Natural killer cell (primary cell): ENCODE data around the gene SPCS1. TPM values are rescaled to one million over a fixed set of nuclear protein-coding genes. Genes with fewer than 3 reads are reported as not detected.

Experiments
- ATAC-seq, 3 donors: fragments of 150-1000 bp in 2 of 3; fragments of 200-7000 bp in 1 of 3; cut with Tn5 transposase; 1 replicate in 1 of 3; 2 replicates in 2 of 3; pipeline ENCODE4 v1.10.0; 2021; ENCODE audit warnings: mild to moderate bottlenecking in 2 of 3, moderate library complexity in 2 of 3
- DNase-seq, 2 donors: peaks; one replicate each; pipeline versions ENCODE4 v3.0.0 to v3.0.0-alpha.2; 2013 to 2021; ENCODE audit warnings: mixed read lengths in 1 of 2
- H3K27ac ChIP-seq: one replicate; pipeline ENCODE4 v1.5.1; 2013; ENCODE audit warnings: mild to moderate bottlenecking, low read length
- H3K27me3 ChIP-seq: one replicate; pipeline ENCODE4 v1.6.1; 2013; ENCODE audit warnings: low read length; ENCODE audit not compliant: control insufficient read depth, insufficient read depth
- H3K36me3 ChIP-seq: one replicate; pipeline ENCODE4 v1.6.1; 2013; ENCODE audit warnings: low read length; ENCODE audit not compliant: control insufficient read depth, insufficient read depth
- H3K4me1 ChIP-seq: one replicate; pipeline ENCODE4 v1.6.1; 2013; ENCODE audit warnings: low read length; ENCODE audit not compliant: control insufficient read depth, insufficient read depth
- H3K4me3 ChIP-seq: one replicate; pipeline ENCODE4 v1.5.1; 2013; ENCODE audit warnings: low read length
- H3K9me3 ChIP-seq: one replicate; pipeline ENCODE4 v1.6.1; 2013; ENCODE audit warnings: low read length; ENCODE audit not compliant: control insufficient read depth, insufficient read depth
- H3K27ac Mint-ChIP-seq, 2 donors: one replicate each; pipeline ENCODE4 v1.8.0; 2022; ENCODE audit warnings: mild to moderate bottlenecking in 2 of 2, mixed read lengths in 2 of 2, moderate library complexity in 1 of 2
- H3K27me3 Mint-ChIP-seq, 2 donors: one replicate each; pipeline ENCODE4 v1.8.0; 2022; ENCODE audit warnings: low read depth in 2 of 2, mixed read lengths in 2 of 2
- H3K36me3 Mint-ChIP-seq: one replicate; pipeline ENCODE4 v1.8.0; 2022; ENCODE audit warnings: mixed read lengths
- H3K4me1 Mint-ChIP-seq, 2 donors: one replicate each; pipeline ENCODE4 v1.8.0; 2022; ENCODE audit warnings: mixed read lengths in 2 of 2
- H3K4me3 Mint-ChIP-seq: one replicate; pipeline ENCODE4 v1.8.0; 2022; ENCODE audit warnings: mild to moderate bottlenecking, moderate library complexity, mixed read lengths
- H3K9me3 Mint-ChIP-seq, 2 donors: one replicate each; pipeline ENCODE4 v1.8.0; 2022; ENCODE audit warnings: mixed read lengths in 2 of 2
- CTCF ChIP-seq: fragments of 200-600 bp; IDR thresholded peaks from one replicate; pipeline ENCODE4 v1.8.0; 2022; ENCODE audit warnings: antibody characterized with exemption
- WGBS: methylation state at CpG from one replicate; pipeline ENCODE4 v1.1.7; 2013; ENCODE audit warnings: missing lambda C conversion rate; ENCODE audit not compliant: insufficient coverage; 5-methylcytosine and 5-hydroxymethylcytosine counted together
- intact Hi-C: fragments of 100-400 bp; cut with micrococcal nuclease; formaldehyde crosslinking; loops from one replicate; pipeline ENCODE4 v1.14.2; 2022
- total RNA-seq, 4 donors: library from RNA; stranded (reverse); fragments of 120-200 nt in 1 of 4; gene quantifications; one replicate each; pipeline versions ENCODE4 v1.2.3 to v1.2.4, GENCODE V29; 2013 to 2022

The SPCS1 gene
- total RNA-seq, 3 donors from 2014 or later (not counting 1 experiment from before 2014, with no cell fraction given): 52.4 to 64.4 (median 57.3) TPM

GRCh38 chr3:52689151-52689550 is 16.8 kb upstream of the SPCS1 start:
- peaks cover 7% of the 10 kb centered on the region for H3K4me1 ChIP-seq
- WGBS: 95% methylated on average over 2 of the region's 3 CpGs
- no peak for TF ChIP-seq CTCF

GRCh38 chr3:52690560-52690959 is 15.3 kb upstream of the SPCS1 start:
- Mint-ChIP-seq H3K36me3 (peaks cover 47% of the 10 kb centered on the region), H3K27ac (peak overlapping the region; percentile 41 to 48)

More at GRCh38 chr3:52689151-52689550, 16.8 kb upstream of the SPCS1 start:
- Histone ChIP-seq H3K4me3 (no peak overlapping the region), H3K9me3 (no peaks in the 10 kb centered on the region), H3K36me3 (peaks cover 66% of the 10 kb centered on the region), H3K27ac (no peak overlapping the region), H3K27me3 (no peaks in the 10 kb centered on the region)
- no peaks in the 10 kb centered on the region for H3K9me3 Mint-ChIP-seq
- intact Hi-C loops: no loop called here
- ATAC-seq: no peak
- peaks cover 23 to 30% of the 10 kb centered on the region in 2 donors for H3K4me1 Mint-ChIP-seq
- no peak overlapping the region for H3K4me3 Mint-ChIP-seq
- no peak for DNase-seq
- peaks cover 37% of the 10 kb centered on the region for H3K36me3 Mint-ChIP-seq
- H3K27me3 Mint-ChIP-seq: no peaks in the 10 kb centered on the region
- peak overlapping the region; percentile 24 to 65 for H3K27ac Mint-ChIP-seq

GRCh38 chr3:52693071-52693470 is 12.8 kb upstream of the SPCS1 start:
- no peak for DNase-seq
- no peak overlapping the region for H3K27ac ChIP-seq
- intact Hi-C loops: no loop called here

More at GRCh38 chr3:52690560-52690959, 15.3 kb upstream of the SPCS1 start:
- Histone ChIP-seq H3K27ac (no peak overlapping the region), H3K4me1 (peaks cover 7% of the 10 kb centered on the region), H3K36me3 (peaks cover 80% of the 10 kb centered on the region), H3K9me3 (no peaks in the 10 kb centered on the region), H3K4me3 (no peak overlapping the region), H3K27me3 (no peaks in the 10 kb centered on the region)
- no peak for DNase-seq
- Mint-ChIP-seq H3K27me3 (no peaks in the 10 kb centered on the region), H3K4me3 (no peak overlapping the region), H3K4me1 (peaks cover 16 to 19% of the 10 kb centered on the region in 2 donors), H3K9me3 (no peaks in the 10 kb centered on the region)
- 98% methylated on average over 2 of the region's 2 CpGs for WGBS
- intact Hi-C loops: no loop called here
- ATAC-seq: no peak
- TF ChIP-seq CTCF: no peak

More at GRCh38 chr3:52693071-52693470, 12.8 kb upstream of the SPCS1 start:
- Histone ChIP-seq H3K4me3 (no peak overlapping the region), H3K4me1 (peaks cover 7% of the 10 kb centered on the region), H3K9me3 (no peaks in the 10 kb centered on the region), H3K27me3 (no peaks in the 10 kb centered on the region), H3K36me3 (peaks cover 83% of the 10 kb centered on the region)
- Mint-ChIP-seq H3K4me1 (peaks cover 18 to 19% of the 10 kb centered on the region in 2 donors), H3K36me3 (peaks cover 49% of the 10 kb centered on the region), H3K4me3 (no peak overlapping the region), H3K27me3 (no peaks in the 10 kb centered on the region), H3K27ac (peak overlapping the region; percentile 25 to 37), H3K9me3 (no peaks in the 10 kb centered on the region)
- no peak for TF ChIP-seq CTCF
- no peak for ATAC-seq
